Stimulated activated CD4-positive, alpha-beta T cell treated with anti-CD3 and anti-CD28 coated beads, Interleukin-2, amount 100 ng/mL, for 4 hours (primary cell): ENCODE data around the gene ST3GAL5.
"Not testable (repeated sequence)": the region's sequence is repeated elsewhere in the genome, so short reads cannot be mapped to it uniquely, and the experiment has no call there.

Experiments used
- DNase-seq: peaks from one replicate; pipeline ENCODE4 v3.0.0-alpha.2; 2020; ENCODE audit warnings: low read depth

Gene ST3GAL5

DNA sequence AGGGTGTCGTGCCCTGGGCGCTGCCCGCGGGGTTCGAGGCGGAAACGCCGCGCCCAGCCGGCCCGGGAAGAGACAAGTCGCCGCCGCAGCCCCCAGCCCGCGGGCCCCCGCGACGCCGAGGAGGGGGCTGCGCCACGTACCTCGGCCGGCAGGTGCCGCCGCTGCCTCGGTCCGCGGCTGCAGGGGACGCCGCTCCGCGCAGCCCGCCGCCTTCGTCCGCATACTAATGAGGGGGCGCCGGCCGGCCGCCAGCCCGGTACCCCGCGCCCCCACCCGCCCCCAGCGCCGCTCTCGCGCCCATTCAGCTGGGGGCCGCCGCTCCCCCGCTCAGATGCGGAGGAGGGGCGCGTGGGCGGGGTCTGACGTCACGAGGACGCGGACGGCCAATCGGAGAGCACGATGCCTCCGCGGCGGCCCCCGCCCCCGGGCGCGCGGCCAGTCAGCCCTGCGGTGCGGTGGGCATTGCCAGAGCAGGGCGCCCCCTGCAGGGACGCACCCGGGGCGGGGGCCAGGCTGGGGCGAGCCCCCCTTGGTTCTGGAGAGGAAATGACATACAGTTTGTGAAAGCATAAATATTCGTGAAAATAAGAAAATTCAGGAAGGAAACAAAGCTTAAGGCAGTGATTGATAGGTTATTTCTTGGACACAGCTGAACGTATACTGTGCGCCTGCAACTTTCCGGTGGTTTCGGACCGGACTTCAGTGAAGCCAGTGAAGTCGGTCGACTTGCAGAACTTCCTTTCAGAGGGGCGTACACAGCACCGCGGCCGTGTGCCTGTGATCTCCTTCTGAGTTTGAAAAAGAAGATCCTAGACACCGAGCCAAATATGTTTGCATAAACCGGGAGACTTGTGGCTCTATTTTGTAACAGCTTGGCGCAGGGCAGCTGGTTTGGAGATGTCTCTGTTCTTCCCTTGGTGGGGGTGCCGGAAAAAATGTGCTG is at the start of gene ST3GAL5:
ST3GAL5 (minus strand) TSS at position 307 of the 943 bp plus-strand sequence; CDS start at position 222, 85 bp downstream.
- DNase-seq = peak; percentile 95

DNA sequence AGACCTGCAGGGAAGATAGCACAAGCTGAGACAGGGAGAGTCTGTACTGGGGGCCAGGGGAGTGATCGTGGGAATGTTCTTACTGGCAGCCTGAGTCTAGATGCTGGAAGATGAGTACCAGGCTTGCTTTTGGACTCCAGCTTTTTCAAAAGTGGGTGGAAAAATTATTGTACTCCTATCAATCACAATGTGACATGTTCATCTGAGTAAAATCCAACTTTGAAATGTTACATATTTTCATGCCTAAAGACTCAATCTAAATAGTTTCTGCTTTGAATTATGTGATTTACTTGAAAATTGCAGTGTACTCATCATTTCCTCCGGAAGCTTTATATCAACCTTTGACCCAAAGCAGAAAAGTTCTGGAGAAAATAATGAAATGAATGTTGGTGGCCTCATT is 49.7 kb upstream of the ST3GAL5 start:
- DNase-seq = no peak

- DNase-seq = no peak
Measured at GRCh38 chr2:85937069-85937439, 48.3 kb upstream of the ST3GAL5 start.

GRCh38 chr2:85936421-85937068 is 47.8 kb upstream of the ST3GAL5 start:
- no peak for DNase-seq

- no peak for DNase-seq
Measured at GRCh38 chr2:85935746-85936208, 47.0 kb upstream of the ST3GAL5 start.

DNA sequence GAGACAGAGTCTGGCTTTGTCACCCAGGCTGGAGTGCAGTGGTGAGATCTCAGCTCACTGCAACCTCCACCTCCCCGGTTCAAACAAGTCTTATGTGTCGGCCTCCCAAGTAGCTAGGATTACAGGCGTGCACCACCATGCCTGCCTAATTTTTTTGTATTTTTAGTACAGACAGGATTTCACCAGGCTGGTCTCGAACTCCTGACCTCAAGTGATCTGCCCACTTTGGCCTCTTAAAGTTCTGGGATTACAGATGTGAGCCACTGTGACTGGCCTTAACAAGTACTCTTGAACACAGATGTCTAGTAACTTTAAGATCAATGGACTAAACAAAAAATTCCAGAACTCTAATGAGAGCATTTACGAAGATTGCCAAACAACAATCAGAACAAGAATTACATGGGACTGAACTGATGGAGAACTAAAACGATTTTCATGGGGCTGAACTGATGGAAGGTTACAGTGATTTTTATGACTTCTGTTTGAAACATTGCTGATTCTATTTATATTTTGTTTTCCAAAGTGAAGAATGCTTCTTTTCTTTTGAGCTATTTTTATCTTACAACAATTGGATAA is 46.5 kb upstream of the ST3GAL5 start:
- no peak for DNase-seq

- DNase-seq = no peak
Measured at GRCh38 chr2:85933753-85934594, 45.2 kb upstream of the ST3GAL5 start.

DNA sequence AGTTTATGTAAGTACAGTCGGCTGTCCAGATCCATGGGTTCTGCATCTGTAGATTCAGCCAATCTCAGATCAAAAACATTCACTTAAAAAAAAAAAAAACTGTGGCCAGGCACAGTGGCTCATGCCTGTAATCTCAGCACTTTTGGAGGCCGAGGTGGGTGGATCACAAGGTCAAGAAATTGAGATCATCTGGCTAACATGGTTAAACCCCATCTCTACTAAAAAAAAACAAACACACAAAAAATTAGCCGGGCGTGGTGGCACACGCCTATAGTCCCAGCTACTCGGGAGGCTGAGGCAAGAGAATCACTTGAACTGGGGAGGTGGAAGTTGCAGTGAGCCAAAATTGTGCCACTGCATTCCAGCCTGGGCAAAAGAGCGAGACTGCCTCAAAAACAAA is 42.4 kb upstream of the ST3GAL5 start:
- DNase-seq = not testable (repeated sequence)

DNA sequence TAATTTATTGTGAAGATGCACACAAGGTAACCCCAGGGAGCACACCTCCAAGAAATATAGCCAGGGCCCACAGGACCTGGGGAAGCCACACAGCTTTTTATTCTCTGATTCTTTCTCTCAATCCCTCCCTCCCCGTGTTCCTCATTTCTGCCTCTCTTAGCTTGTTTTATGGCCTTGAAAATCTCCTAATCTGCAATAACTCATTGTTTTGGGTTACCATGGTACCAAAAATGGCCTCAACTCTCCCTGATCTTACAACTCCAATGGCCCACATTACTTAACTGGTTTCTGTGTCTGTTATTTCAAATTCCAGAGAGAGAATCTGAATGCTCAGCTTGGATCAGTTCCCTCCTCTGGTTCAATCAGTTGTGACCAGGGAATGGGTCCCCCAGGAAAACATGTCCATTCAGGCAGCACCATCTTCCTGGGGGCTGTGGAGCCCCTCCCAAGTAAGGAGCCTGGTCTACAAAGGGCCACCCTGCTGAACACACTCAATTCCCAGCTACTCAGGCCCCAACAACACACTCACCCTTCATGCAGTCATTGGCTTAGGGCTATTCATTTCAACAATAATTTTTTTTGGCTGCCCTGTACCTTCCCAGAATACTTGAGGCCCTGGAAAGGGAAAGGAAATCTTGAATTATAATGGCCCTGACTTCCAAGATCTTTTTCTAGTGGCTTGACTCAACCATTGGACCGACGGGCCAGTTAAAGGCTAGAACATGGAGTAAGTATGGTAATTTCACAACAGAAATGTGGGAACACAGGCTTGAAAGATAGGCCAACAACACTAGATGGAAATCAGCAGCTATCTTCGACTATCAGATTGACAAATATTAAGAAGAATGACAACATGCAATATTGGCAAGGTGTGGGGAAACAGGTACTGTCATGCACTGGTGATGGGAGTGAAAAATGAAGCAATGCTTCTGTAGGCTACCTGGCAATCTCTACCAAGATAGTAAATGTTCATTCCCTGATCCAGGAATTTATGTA is 41.6 kb upstream of the ST3GAL5 start:
- DNase-seq = no peak

DNA sequence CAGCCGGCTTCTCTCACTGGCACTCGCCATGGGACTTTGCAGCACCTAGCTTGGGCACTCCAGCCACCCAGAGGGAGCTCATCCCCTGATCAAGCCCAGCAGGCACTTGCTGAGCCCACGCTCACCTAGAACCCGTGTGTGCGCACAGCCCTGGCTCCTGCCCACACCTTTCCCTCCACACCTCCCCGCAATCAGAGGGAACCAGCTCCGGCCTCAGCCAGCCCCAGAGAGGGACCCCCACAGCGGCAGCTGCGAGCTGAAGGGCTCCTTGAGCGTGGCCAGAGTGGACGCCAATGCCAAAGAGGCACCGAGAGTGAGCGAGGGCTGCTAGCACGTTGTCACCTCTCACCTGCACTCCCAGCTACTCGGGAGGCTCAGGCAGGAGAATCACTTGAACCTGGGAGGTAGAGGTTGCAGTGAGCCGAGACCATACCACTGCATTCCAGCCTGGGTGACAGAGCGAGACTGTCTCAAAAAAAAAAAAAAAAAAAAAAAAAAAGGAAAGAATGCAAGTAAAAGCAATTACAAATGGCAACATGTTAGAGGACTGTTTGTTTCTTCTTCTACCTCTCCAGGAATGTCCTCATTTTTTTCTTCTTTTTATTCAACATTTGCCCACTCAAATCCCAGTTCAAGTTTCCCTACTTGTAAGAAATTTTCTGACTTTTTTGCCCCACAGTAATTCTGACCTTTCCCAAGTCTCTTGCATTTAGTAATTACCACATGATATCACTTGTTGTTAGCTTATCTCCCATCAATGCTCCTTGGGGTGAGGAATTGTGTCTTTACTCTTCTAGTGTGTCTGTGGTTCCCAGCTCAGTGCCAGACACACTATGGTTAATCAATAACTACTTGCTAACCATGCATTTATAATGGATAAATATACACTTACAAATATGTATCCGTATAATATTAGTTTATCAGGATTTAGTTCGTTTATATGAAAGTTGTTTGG is 40.6 kb upstream of the ST3GAL5 start:
- no peak for DNase-seq

DNA sequence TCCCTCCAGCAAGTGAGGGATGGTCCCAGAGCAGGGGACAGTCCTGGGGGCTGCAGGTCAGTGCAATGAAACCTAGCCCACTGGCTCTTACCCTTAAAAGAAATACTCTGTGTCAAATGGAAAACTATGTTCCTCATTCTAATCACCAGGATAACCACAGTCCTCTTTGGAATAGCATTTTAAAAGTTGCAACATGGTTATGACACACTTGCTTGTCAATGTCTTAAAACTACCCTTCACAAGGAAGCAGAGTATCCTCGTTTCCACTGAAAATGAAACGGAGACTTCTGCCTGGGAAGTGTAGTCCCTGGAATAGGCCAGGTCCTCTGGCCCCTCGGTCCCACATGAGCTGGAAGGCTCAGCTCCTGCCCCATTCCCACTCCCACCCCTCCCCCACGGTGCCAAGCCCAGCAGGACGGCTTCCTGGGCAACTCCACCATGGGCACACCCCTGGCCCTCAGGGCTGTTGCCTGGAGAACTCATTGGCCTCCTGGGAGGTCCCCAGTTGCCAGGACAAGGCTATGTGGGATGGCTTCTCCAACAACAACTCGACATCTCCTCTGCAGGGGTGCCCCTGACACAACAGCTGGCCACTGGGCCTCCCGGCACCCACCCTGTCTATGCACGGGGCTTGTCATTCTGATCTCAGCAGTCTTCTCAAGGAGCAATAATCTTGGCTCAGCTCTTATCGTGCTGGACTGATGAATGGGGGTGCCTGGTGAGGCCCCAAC is 38.3 kb upstream of the ST3GAL5 start:
- DNase-seq = no peak

DNA sequence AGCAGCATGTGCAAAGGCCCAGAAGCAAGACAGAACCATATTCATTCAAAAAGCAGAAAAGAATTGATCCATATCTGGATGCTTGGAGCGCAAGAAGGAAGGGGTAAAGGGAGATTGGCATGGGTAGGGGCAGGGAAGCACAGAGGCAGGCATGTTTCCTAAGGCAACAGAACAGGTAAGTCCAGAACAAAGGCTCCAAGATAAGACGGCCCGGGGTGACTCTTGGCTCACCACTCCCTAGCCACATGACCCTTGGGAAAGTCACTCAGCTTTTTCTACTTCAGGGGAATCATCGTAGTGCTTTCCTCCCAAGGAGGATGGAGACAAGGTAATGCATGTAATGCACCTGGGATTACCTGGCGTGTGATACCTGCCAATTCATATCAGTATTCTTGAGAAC is 37.7 kb upstream of the ST3GAL5 start:
- no peak for DNase-seq

GRCh38 chr2:85925216-85925671 is 36.5 kb upstream of the ST3GAL5 start:
- DNase-seq = no peak

DNA sequence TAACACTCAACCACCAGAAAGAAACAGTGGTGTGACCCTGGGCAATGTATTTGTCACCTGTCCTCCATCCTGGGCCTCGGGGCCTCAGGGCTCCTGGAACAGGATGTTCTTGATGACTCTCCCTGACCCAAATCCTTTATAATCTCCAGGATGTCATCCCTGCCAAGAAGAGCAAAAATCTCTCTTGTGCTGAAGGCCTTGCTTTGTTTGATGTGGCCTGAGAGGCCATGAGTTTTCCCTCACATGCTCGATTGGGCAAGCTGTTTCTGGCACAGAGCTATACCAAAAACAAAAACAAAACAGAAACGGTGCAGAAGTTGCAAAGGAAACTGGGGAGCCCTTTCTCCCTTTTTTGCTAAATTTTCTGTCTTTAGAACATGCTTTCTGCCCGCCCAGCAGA is 35.7 kb upstream of the ST3GAL5 start:
- no peak for DNase-seq

- no peak for DNase-seq
Measured at GRCh38 chr2:85922199-85922598, 33.4 kb upstream of the ST3GAL5 start.

DNA sequence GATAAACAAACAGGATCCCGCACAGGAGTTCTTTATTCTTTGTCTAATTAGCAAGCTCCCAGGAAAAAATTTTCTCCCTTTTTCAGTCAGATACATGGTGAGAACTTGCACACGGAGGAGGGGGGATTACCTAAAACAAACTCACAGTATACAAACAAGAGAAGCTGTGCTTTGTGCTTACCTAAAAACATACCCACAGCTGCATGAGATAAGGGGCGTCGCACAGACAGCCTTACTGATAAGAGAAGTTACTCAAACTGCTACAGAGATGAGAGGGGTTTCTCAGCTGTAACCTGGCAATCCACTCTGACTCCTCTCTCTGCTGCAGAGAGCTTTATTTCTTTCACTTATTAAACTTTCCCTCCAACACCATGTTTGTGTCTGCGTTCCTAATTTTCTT is 32.9 kb upstream of the ST3GAL5 start:
- no peak for DNase-seq

DNA sequence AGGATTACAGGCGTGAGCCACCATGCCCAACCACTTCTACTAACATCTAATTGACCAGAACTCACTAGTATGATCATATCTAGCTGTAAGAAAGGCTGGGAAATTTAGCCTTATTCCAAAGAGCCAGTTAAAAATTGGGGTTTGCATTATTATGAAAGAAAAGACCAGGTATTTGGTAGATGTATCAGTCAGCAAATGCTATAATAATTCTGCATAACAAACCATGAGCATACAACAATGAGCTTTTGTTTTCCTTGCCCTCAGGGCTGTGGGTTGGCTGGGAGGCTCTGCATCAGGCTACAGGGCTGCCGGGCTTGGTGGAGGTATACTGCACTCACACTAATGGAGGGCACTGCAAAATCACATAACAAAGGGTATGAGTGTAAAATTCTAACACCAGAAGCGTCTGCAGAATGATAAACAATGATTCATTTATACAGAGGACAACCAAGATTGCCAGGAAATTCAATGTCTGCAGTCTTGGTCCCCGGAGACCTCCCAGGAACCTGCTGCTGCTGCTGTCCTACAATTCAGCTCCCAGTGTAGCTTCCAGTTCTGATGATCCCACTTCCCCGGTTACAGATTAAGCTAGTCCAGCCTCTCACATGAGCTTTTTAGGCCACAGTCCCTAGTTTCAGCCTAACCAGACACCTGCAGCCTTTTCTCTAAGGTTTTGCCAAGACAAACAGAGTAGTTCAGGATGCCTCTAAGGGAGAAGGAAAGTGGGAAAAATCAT is 32.2 kb upstream of the ST3GAL5 start:
- DNase-seq = no peak
